ENCODE results near the gene CCNJL.

Gene CCNJL

DNA sequence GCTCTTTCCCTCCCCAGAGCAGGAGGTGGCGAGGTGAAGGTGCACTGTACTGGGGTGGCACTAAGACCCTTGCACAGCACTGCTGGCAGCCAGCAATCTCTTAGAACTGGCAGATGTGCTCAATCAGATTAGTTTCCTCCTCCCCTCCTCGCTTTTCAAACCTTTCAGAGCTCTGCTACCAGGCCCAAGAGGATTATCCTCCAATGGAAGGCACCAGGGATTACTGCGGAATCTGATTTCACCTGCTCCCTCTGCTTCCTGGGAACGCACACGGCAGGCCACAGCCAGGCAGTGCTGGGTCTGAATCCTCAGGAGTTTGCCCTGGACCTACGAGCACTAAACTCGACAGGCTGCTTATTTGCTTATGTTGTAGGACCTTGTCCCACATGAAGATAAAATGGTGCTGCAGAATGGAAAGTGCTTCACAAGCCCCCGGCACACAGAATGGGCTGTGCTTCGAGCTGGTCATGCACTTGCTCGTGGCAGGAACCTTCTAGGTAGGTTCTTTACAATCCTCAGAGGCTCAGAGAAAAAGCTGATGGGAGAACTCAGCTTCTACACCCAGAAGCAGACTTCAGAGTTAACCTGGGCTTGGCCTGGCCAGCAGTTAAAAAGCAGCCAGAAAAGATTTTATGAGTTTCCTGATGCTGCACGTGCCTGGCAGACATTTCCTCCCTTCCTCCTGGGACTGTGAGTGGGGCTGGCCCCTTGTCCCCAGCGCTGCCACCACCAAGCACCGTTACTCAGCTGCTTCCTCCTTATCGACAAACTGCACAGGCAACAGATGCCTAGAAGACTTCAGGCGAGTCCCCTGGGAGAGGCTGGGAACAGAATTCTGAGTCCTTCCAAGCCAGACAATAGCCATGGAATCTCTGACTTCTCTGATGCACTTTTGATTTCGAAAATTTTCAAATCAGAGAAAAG lies 50.0 kb downstream of the CCNJL start:
- no peak overlapping the region for H3K4me3 ChIP-seq (ENCODE audit: low read depth, low read length)
- TF ChIP-seq, protein P1, sequence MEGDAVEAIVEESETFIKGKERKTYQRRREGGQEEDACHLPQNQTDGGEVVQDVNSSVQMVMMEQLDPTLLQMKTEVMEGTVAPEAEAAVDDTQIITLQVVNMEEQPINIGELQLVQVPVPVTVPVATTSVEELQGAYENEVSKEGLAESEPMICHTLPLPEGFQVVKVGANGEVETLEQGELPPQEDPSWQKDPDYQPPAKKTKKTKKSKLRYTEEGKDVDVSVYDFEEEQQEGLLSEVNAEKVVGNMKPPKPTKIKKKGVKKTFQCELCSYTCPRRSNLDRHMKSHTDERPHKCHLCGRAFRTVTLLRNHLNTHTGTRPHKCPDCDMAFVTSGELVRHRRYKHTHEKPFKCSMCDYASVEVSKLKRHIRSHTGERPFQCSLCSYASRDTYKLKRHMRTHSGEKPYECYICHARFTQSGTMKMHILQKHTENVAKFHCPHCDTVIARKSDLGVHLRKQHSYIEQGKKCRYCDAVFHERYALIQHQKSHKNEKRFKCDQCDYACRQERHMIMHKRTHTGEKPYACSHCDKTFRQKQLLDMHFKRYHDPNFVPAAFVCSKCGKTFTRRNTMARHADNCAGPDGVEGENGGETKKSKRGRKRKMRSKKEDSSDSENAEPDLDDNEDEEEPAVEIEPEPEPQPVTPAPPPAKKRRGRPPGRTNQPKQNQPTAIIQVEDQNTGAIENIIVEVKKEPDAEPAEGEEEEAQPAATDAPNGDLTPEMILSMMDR (IDR thresholded peaks at IDR 0.05; ENCODE audit: low read depth, low read length): no peak

DNA sequence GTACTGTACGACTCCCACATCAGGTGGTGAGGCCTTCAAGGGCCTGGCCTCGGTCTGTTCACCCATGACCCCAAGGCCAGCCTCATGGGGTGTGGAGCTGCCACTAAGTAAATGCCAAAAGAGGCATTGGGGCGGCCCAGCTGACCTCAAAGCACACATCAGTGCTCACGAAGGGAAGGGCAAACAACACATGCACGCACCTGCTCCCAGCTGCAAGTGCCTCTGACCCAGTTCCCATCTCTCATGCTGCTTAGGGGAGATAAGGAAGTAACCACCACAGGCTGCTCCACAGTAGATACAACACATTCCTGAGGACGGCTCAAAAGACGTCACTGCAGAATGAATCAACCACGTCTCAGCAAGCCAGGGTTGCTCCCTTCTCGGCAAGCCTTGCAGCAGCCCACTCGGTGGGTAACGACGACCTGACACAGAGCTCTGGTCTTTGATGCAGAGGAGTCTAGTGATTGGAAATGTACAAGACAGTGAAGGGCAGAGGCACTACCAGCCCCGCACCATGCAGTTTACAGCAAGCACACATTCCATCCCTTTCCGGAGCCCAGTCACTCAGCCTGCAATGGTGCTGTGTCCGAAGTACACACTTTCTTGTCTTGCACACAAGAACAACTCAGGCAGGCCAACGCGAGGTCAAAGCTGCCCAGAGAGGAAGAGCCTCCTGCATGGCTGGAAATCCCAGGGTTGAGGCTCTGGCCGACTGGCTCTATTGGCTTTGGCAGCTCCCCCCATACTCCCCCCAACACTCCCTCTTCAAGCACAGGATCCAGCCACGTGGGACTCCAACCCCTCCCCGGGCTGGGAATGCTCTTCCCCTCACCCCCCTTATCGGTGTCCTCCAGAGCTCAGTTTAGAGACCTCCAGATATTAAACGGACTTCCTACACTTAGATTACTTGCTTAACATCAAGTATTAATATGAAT lies 51.2 kb downstream of the CCNJL start:
- H3K4me3 ChIP-seq (ENCODE audit: low read depth, low read length): 0 out of 2 replicates have a peak overlapping the region, but pooled peaks have one; percentile 6
- TF ChIP-seq, protein P1 (IDR thresholded peaks at IDR 0.05; ENCODE audit: low read depth, low read length): no peak

DNA sequence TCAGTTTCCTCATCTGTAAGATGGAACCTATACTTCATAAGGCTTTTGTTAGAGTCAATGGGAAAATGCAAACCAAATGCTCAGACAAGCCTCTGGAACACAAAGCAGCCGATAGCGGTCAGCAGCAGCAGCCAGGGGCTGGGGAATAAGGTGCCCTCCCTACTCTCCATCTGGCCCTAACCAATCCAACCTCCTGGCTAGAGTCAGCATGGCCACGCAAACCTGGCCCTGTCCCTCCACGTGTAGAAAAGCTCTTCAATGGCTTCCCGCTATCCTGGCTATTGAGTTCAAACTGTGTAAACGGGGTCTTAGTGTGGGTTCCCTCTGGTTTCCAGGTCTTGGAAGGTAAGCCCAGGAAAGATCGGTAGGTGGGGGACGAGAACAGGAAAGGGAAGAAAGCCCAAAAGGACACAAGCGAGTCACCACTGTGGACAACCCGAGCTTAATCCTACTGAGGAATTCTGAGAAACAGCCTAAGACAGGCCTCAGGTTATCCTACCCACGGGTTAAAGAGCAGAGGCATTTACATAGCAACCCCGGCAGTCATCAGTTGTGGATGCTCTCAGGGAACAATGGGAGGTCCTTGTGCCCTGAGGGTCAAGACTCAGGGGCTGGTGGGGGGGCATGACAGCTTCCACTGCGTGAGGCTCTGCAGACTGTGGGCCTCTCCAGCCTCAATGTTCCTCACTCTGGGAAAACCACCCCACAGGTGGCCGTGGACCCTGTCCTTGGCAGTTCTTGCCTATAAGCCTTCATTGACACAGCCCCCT lies 52.2 kb downstream of the CCNJL start:
- no peak overlapping the region for H3K4me3 ChIP-seq (ENCODE audit: low read depth, low read length)
- TF ChIP-seq, protein P1 (IDR thresholded peaks at IDR 0.05; ENCODE audit: low read depth, low read length): no peak

DNA sequence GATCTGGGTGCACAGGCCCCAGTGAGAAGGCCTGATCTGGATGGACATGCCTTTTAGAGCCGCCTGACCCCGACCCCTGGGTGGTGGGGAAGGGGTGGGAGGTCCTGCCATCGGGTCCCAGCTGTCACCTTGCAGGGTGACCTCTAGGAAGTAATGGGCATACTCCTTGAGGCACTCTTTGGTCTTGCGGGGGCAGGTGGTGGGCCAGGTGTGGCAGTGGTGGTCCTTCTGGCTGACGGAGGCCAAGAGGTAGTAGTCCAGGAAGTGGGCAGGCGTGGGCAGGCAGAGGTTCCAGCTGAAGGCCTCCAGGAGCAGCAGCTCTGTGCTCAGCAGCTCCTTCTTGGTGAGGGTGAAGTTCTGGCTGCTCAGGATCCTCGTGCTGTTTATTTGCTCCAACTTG lies 53.0 kb downstream of the CCNJL start:
- H3K4me3 ChIP-seq (ENCODE audit: low read depth, low read length): no peak overlapping the region
- TF ChIP-seq, protein P1 (IDR thresholded peaks at IDR 0.05; ENCODE audit: low read depth, low read length): no peak

DNA sequence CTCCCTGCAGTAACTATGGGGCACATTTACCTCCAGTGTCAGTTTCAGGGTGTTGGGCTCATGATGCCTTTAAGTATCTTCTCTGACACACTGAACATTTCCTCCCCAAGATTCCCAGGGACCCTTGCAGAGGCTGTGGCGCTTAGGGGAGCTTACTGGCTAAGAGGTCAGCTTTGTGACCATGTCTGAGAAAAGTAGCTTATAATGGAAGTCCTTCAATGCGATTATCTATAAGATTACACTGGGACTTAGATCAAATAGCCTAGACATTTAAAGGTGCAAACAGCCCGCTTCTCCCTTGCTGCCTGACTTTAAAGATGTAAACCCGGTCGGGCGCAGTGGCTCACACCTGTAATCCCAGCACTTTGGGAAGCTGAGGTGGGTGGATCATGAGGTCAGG lies 57.7 kb downstream of the CCNJL start:
- H3K4me3 ChIP-seq (ENCODE audit: low read depth, low read length): no peak overlapping the region
- TF ChIP-seq, protein P1 (IDR thresholded peaks at IDR 0.05; ENCODE audit: low read depth, low read length): no peak

DNA sequence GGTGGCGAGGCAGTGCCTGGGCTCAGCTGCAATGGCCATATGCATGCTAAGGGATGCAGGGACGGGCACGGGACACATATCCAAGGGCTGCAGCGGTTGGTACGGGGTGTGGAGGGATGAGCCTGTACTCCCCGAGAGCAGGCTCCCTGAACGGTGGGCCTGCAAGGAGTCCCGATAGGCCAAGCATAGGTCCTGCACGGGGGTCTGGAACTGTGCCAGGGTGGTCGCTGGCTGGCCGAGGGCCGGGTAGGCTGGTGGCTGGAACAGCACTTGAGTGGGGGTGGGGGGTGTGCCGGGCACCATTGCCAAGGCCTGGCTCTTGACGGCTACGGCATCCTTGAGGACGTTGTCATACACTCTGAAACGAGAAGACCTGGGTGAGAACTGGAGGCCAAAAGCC lies 58.9 kb downstream of the CCNJL start:
- TF ChIP-seq, protein P1 (IDR thresholded peaks at IDR 0.05; ENCODE audit: low read depth, low read length): no peak

More for the DNA sequence above, 58.9 kb downstream of the CCNJL start:
- H3K4me3 ChIP-seq (ENCODE audit: low read depth, low read length): no peak overlapping the region

All from WI38 (cell line).